ENCODE data around the gene GPC1.

DNA sequence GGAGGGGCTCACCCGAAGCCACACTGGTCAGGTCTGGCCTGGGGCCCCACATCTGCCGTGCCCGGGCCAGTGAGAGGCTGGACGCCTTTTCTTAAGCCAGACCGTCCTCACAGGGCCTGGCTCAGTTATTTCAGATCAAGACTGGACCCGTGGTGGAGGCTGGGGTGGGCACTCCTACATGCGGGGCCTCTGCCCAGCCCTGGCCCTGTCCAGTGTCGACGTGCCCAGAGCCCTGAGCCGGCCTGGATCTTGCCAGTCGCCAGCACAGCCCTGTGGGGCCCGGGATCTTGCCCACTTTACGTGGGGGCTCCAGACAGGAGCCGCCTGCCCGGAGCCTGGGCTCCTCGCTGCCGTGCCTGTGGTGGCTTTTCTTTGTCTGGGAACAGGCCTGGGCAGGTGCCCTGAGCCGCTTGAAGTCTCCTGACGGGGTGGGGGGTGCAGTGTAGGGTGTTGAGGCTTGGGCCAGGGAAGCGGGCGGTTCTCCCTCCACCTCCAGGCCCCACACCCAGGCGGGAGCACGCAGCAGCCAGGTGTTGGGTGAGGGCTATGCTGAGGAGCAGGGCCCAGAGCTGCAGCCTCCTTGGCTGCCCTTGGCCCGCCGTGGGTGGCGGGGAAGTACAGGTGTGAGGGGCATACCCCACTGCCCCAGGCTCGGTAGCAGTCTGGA, 6.0 kb downstream of the GPC1 start:
- no peak for TF ChIP-seq CTCF (IDR thresholded peaks at IDR 0.05)
- no peak for TF ChIP-seq POLR2A (IDR thresholded peaks at IDR 0.05)

All from right lobe of liver (tissue), 4 donors.